ENCODE measurements around the gene ZMYND8. TPM values are rescaled to one million over a fixed set of nuclear protein-coding genes. Genes with fewer than 3 reads are reported as not detected.
"Not testable (repeated sequence)": the region's sequence is repeated elsewhere in the genome, so short reads cannot be mapped to it uniquely, and the experiment has no call there.

ZMYND8 gene
- total RNA-seq, 1 donor from 2014 or later, result 23.1 TPM

DNA sequence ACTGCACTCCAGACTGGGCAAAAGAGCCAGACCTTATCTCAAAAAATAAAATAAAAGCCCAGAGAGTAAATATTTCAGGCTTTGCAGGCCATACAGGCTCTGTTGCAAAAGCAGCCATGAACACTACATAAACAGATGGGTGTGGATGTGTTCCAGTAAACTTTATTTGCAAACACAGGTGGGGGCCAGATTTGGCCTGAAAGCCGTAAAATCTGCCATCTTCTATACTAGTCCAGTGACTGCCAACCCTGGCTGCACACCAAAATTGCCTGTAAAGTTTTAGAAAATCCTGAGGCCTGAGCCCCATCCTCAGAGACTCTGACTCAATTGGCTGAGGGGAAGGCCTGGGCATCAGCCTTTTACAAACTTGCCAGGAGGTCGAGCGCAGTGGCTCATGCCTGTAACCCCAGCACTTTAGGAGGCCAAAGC is 103.6 kb downstream of the ZMYND8 start:
- DNase-seq (ENCODE audit: low spot score), result no peak

DNA sequence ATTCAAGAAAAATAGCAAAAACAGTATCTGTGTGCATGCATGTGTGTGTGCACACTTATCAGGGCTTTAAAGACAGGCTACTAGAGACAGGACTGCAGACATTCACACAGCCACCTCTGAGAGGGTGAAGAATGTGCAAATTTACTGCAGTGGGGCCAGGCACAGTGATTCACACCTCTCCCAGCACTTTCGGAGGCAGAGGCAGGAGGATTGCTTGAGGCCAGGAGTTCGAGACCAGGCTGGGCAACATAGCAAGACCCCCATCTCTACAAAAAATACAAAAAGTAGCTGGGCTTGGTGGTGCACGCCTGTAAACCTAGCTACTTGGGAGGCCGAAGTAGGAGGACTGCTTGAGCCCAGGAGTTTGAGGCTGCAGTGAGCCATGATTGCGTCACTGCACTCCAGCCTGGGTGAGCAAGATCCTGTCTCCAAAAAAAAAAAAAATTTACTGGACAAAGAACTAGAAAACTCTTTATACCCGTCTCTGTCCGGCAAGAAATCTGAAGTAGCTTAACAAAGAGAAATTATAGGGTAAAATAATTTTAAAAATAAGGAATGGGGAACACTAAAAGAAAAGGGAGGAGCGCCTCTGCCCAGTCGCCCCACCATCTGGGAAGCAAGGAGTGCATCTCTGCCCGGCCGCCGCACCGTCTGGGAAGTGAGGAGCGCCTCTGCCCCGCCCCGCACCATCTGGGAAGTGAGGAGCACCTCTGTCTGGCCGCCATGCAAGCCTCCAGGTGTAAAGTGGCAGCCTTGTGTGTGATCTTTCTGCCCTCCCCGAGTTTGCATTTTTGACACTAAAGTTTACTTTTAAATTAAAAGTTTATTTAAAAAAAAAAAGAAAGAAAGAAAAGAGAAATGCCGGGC is 105.1 kb downstream of the ZMYND8 start:
- no peak for DNase-seq (ENCODE audit: low spot score)

GRCh38 chr20:47250360-47250759 is 106.1 kb downstream of the ZMYND8 start:
- DNase-seq (ENCODE audit: low spot score), result no peak

GRCh38 chr20:47249913-47250312 is 106.6 kb downstream of the ZMYND8 start:
- DNase-seq (ENCODE audit: low spot score), result no peak

GRCh38 chr20:47248448-47248966 is 108.0 kb downstream of the ZMYND8 start:
- no peak for DNase-seq (ENCODE audit: low spot score)

DNA sequence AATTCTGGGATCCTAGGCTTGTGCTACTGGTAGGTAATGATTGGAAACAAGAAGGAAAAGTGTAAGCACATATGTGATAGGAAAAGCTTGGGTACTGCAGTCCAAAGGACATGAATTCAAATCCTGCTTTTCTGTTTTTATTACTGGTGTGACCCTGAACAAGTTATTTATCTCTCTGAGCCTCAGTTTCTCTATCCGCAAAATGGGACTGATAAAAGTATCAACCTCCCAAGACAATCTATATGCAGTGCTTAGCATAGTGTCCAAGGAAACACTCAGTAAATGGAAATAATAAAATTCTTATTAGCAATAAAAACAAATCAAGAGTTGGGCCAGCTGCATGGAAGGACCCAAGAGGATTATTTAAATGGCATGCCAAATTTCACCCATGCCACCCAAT is 108.5 kb downstream of the ZMYND8 start:
- DNase-seq (ENCODE audit: low spot score), result no peak

DNA sequence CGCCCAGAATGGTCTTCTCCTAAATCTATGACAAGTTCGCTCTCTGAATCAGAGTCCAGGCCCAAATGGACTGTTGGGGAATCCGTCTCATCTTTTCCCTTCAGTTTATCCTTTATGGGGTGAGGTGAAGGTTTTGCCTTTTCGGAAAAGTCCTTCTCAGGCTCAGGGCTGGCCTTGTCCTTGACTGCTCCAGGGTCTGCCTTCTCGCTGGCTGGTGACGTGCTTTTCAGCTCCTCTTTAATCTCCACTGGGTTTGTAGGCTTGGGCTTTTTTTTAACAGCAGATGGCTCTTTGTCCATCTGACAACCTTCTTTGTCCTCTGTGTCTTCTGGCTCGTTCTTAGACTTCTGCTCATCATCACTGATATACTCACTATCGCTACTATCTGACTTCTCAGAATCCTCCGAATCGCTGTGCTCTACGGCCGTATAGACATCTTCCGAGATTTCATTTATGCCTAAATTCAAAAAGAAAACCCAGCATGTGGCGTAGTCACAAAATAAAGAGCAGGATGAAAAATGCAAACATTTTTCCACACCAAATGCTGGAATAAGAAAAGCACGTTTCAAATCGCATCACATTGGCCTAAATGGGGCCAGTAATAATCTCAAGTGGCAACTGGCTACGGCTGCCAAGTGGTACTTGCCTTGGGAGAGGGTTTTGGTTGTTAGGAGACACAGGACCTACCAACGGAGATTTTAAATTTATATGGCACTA is 110.3 kb downstream of the ZMYND8 start:
- DNase-seq (ENCODE audit: low spot score), result no peak

DNA sequence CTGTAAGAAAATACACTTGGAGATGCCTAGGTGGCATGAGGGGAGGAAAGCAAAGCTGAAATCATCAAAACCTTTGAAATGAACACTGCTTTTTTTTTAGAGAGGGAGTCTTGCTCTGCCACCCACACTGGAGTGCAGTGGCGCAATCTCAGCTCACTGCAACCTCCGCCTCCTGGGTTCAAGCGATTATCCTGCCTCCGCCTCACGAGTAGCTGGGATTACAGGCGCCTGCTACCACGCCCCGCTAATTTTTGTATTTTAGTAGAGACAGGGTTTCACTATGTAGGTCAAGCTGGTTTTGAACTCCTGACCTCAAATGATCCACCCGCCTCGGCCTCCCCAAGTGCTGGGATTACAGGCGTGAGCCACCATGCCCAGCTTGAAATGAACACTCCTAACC is 111.3 kb downstream of the ZMYND8 start:
- DNase-seq (ENCODE audit: low spot score), result not testable (repeated sequence)

DNA sequence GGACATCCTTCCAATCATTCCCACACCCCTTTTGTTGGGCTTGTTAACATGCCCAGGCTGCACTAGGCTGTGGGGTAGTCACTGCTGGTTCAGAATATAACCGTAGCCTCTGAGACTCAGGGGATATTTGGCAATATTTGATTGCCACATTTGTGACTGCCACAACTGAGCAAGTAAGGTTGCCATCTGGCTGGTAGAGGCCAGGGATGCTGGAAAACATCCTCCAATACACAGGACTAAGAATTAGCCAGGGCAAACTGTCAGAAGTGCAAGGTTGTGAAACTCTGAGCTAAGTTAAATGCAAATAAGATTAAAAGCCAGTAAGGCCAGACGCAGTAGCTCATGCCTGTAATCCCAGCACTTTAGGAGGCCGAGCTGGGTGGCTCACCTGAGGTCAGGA is 112.0 kb downstream of the ZMYND8 start:
- DNase-seq (ENCODE audit: low spot score), result no peak

- no peak for DNase-seq (ENCODE audit: low spot score)
Measured at GRCh38 chr20:47243532-47244305, 112.8 kb downstream of the ZMYND8 start.

DNA sequence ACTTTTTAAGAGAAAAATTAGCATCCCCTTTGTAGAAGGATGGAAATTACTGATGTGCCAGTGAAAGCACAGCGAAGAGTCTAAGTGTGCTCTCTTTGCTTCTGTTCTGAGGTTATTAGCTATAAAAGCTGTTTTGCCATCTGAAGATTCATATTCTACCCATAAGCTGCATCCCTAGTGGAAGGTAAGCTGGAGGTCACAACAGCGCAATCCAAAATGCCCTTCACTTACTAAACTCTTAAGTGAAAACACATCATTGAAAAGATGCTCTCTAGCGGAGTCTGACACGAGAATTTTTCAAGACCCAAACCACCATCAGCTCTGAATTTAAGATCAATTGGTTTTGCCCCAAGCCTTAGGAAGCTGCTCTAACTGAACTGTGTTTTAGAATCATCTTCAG is 113.5 kb downstream of the ZMYND8 start:
- DNase-seq (ENCODE audit: low spot score), result no peak

- DNase-seq (ENCODE audit: low spot score), result no peak
Measured at GRCh38 chr20:47241345-47241781, 115.1 kb downstream of the ZMYND8 start.

- DNase-seq (ENCODE audit: low spot score), result not testable (repeated sequence)
Measured at GRCh38 chr20:47240096-47240495, 116.4 kb downstream of the ZMYND8 start.

GRCh38 chr20:47239719-47240067 is 116.8 kb downstream of the ZMYND8 start:
- no peak for DNase-seq (ENCODE audit: low spot score)

GRCh38 chr20:47238780-47239718 is 117.5 kb downstream of the ZMYND8 start:
- DNase-seq (ENCODE audit: low spot score), result no peak

DNA sequence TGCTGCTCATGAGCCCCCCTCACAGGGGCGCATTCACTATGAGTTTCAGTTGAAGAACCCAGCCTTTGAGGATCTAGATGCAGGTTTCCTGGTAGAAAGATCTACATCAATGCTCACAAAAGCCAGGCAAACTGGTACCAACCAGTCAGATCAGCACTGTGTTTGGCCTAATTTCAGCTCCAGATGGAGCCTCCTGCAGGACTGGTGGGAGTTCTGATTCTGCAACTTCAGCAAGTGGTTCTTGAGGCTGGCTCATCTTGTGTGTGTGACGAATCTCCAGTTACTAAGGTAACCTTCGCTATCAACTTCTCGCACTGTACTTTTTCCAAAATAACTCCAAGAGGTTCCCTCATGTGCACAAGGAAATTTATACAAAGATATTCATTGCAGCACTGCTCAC is 118.8 kb downstream of the ZMYND8 start:
- DNase-seq (ENCODE audit: low spot score), result no peak

DNA sequence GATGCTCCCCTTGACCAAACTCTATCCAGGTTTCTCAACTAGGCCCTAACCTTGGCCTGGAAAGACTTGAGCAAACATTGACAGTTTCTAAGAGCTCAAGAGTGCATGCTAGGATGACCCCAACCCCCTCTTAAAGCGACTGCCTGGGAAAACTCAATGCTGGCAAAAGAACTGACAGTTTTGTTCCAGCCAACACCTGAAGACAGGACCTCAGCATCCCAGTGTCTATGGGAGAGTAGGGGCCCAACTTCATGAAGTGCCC is 119.9 kb downstream of the ZMYND8 start:
- DNase-seq (ENCODE audit: low spot score), result no peak

DNA sequence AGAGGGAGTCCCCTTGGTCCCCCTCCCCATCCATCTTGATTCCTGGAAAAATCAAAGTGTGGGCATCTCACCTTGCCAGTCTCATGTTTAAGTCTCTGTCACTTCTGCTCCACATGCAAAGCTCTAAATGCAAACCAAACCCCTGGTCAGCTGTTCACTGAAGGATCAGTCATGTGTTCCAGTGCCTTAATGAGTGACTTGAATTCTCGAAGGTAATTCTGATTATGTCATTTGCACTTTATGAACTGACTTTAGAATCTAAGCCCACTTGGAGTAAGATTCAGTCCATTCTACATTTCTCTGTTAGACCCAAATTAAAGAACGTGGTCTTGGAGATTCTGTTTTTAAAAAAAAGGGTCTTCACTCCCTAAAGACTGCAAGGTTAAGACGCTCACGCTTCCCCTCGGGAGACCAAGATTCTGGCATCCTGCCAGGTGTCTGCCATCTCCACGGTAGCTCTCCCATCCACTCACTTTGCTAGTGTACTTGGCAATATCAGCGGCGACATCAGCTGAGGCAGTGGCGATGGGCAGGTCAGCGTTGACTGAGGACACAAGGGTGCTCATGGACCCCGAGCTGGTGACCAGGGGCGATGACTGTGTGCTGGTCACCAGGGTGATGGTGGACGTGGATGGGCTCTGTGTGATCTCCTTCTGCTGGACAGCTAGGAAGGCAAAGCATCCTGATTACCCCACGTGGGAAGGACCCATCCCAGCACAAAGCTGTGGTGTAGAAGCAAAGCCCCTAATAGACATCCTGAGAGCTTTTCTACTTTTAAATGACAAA is 120.5 kb downstream of the ZMYND8 start:
- no peak for DNase-seq (ENCODE audit: low spot score)

DNA sequence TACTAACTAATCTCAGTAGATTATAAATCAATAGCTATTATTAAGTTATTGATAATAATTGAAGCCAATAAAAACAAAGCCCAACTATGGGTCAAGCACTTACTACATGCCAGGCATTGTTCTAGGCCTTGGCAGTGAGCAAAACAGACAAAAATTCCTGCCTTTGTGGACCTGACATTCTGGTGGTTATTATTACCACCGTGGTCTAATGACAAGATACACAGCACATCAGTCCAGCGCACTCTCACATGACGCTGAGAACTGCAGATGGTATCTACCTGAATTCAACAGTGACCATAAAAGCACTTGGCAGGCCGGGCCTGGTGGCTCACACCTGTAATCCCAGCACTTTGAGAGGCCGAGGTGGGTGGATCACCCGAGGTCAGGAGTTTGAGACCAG is 121.4 kb downstream of the ZMYND8 start:
- no peak for DNase-seq (ENCODE audit: low spot score)

Data from mesenteric fat pad (tissue), 1 donor.